GM18508 (cell line): ENCODE data around the gene TAS1R3.

ENCODE experiments used
- ATAC-seq: cut with Tn5 transposase; IDR thresholded peaks from one replicate; pipeline ENCODE4 v1.9.1; 2021; ENCODE audit warnings: moderate number of reproducible peaks; ENCODE audit not compliant: insufficient read depth, unreplicated experiment

The TAS1R3 gene

GRCh38 chr1:1349256-1350012, 18.4 kb downstream of the TAS1R3 start, which contains the start of gene DVL1:
Gene DVL1, minus strand, starts transcription at chr1:1349418. Its CDS starts 353 bp downstream, at chr1:1349065.
- no peak for ATAC-seq

DNA sequence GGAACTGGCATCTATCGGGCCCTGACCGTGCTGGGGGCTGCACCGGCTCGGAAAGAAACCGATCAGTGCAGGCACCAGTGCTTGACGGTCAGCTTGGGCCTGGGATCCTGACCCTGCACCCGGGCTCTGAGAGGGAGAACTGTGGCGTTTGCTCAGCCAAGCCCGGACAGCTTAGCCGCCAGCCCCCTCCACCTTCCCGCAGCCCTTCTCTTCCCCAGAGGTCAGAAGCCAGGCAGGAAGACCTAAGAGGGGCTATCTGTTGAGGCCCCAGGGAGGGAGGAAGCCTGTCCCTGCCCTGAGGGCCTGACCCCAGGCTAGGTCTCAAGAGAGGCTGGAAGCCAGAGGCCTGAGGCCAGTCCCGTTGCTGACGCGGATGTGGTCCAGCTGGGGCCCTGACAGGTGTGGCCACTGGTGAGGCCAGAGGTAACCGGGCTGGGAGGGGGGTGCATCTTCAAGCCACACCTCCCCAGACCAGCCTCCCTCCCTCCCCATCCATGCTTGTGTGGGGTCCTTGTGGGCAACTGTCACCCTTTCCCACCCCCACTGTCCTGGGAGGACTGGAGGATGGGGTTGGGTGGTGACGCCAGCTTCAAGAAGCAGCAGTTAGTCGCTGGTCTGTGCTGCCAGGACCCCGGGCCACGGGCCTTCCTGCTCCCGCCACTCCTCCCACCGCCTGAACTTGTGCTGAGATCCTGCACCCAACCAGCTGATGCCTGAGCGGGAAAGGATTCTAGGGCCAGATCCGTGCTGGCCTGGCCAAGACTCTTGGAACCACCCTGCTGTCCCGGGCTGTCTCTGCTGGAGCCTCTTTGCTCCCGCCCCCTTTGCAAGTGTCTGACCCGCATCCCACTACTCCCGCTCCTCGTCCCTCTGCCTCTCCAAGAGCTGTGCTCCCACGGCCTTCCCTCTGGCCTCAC, 20.7 kb downstream of the TAS1R3 start:
- ATAC-seq = no peak

GRCh38 chr1:1352786-1353388, 21.8 kb downstream of the TAS1R3 start:
- no peak for ATAC-seq

DNA sequence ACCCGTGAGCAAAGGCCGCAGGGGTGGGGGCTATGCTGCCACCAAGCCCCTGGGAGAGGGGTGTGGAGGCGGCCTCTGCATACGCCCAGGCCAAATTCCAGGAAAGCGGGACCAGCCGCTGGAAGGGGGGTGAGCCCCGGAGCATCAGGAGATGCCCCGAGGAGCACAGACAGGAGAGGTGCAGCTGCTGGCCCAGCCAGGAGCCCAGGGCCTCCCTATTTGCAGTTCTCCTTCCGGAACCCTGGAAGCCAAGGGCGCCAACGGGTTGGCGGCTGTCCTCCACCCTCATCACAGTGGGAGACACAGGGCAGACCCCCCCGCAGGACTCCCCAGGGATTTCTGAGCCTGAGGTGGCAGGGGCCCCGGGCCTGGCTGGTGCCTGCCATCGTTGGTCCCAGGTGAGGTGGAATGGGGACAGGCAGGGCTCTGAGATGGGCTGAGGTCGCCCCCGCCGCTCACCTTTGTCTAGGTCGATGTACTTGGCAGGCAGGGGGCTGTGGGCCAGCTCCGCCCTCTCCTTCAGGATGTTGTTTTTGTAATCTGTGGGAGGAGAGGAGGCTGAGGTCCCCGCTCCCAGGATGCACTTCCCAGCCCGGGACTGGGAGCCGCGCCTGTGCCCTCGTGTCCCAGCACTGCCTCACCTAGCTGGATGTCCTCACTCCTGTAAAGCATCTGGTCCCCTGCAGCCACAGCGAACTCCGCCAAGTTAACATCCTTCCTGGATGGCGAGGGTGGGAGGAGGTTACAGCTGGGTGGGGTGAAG, 22.5 kb downstream of the TAS1R3 start:
- ATAC-seq = no peak

DNA sequence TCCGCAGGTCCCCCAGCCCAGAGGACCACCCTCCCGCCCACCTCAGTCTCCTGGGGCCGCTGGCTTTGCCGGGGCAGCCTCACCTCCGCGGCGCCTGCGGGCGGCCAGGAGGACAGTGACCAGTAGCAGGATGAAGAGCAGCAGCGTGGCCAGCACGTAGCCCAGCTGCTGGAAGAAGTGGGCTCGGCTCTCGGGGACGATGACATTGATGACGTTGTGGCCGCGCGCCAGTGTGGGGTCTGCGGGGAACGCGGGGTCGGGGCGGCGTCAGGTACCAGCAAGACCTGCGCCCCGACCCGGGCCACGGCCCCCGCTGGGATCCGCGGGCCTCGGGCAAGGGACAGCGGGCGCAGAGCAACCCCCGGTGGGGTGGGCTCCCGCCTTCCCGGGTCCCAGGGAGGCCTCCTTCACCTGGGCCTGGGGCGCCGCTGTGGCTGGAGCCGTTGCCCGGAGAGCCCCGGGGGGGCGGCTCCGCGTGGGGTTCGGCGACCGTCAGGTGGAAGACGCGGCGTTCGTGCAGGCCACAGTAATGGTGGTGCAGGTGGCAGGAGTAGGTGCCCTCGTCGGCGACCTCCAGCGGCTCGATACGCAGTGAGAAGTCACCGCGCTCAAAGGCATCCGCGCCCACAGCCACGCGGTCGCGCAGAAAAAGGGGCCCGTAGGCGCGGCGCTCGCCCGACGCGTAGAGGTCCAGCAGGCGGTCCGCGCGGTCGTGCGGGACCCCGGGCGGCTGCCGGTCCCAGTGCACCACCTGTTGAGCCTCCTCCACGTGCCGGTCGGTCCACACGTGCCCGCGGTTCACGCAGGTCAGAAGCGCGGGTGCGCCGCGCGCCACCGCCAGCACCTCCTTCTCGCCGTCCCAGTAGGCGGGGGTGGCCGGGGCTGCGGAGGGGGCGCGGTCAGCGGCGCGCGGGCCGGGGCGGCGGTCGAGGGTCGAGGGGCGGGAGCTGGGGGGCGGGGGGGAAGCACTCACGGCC, 23.5 kb downstream of the TAS1R3 start:
- no peak for ATAC-seq

- ATAC-seq = no peak
These were observed 24.3 kb downstream of the TAS1R3 start for GRCh38 chr1:1355416-1355815.

GRCh38 chr1:1356166-1356795, 25.2 kb downstream of the TAS1R3 start:
- no peak for ATAC-seq

GRCh38 chr1:1356796-1357401, 25.8 kb downstream of the TAS1R3 start:
- no peak for ATAC-seq

DNA sequence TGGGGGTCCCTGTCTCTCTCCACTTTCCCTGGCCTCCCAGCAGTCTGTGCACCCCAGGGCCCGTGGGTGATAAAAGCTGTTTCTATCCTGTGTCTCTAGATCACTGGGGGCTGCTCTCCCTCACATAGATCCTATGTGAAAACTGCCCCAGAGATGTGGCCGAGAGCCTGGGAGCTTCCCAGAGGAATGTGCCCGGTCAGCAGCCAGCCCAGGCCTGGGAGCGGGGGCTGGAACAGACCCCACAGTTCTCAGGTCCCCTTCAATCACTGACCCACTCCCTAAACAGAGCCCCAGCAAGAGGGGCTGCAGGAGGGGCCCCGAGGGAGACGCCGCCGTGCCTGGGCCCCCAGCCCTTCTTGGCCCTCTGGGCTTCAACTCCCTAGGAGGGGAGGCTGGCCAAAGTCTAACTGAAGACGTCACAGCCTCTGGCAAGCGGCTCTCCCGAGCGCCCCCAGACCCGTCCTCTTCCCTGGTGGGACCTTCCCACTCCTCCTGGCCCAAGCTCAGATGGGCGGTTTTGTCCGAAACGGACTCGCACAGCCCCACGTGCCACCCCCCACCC, 26.9 kb downstream of the TAS1R3 start:
- ATAC-seq = no peak

GRCh38 chr1:1358433-1359271, 27.6 kb downstream of the TAS1R3 start, which contains the start of gene MXRA8:
Gene MXRA8, minus strand, starts transcription at chr1:1358555. Its CDS starts 51 bp downstream, at chr1:1358504.
- no peak for ATAC-seq

DNA sequence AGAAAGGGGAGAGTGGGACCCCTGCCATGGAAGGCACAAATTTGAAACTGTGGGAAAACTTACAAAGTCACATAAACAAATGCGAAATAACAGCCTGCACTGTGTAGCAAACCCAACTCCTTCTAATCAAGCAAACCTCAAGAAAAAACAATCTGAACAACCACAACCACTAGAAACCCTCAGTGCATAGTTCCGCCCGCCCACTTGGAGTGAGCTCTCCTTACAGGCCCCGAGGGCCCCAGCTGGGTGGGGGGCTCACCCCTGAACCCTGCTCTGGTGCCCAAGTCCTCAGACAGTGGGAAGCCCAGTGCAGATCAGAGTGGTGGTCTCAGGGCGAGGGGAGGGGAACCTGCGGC, 28.2 kb downstream of the TAS1R3 start:
- no peak for ATAC-seq

GRCh38 chr1:1359664-1360468, 28.8 kb downstream of the TAS1R3 start:
- ATAC-seq = no peak

DNA sequence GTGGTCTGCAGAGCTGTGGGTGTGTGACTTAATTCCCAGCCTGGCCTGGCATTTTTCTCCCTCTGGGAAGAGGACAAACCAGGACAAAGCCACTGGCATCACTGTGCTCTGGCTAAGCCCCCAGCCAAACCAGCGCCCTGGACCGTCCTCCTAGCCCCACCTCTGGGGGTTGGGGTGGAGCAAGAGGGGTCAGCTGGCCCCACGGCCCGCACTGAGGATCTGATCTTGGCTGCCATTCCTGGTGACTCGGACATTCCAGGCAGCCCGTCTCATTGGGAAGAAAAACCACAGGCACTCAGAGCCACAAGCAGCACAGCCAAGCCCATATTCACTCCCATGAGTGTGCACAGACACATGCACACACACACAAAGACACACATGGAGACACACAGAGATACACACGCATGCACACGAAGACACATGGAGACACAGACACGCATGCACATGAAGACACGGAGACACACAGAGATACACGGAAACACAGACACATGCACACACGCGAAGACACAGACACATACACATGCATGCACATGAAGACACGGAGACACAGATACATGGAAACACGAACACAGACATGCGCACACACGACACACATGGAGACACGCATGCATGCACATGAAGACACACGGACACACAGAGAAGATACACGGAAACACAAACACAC, 29.6 kb downstream of the TAS1R3 start:
- ATAC-seq = no peak

GRCh38 chr1:1361233-1361981, 30.3 kb downstream of the TAS1R3 start:
- ATAC-seq = no peak

- no peak for ATAC-seq
These were observed 30.9 kb downstream of the TAS1R3 start for GRCh38 chr1:1361982-1362423.
